ENCODE results near the gene MTCL1. TPM values are rescaled to one million over a fixed set of nuclear protein-coding genes. Genes with fewer than 3 reads are reported as not detected.

MTCL1 gene
- total and polyA plus RNA-seq, 5 experiments from 2014 or later = 0.13 to 0.41 TPM; not detected in 3

GRCh38 chr18:8785855-8786482, 80.6 kb downstream of the MTCL1 start:
- POLR2A ChIA-PET = no interaction called here
- H3K27ac Mint-ChIP-seq = no peak overlapping the region
- no peaks in the 10 kb centered on the region for H3K36me3 Mint-ChIP-seq
- H3K9me3 Mint-ChIP-seq = no peaks in the 10 kb centered on the region
- H3K27me3 Mint-ChIP-seq = peaks cover 0 to 29% (median 5%) of the 10 kb centered on the region in 5 donors
- no peak for ATAC-seq
- no peak overlapping the region for H3K4me3 Mint-ChIP-seq
- peaks cover 4 to 9% (median 8%) of the 10 kb centered on the region in 4 donors for H3K4me1 Mint-ChIP-seq
- DNase-seq = no peak

GRCh38 chr18:8786483-8787370, 81.4 kb downstream of the MTCL1 start:
- Mint-ChIP-seq H3K9me3 (no peaks in the 10 kb centered on the region), H3K4me1 (peaks cover 3 to 9% (median 8%) of the 10 kb centered on the region in 4 donors), H3K4me3 (peak overlapping the region in 2 of 10 donors; percentile 10 to 38), H3K36me3 (no peaks in the 10 kb centered on the region), H3K27me3 (peaks cover 0 to 29% (median 5%) of the 10 kb centered on the region in 5 donors), H3K27ac (no peak overlapping the region)
- POLR2A ChIA-PET = no interaction called here
- ATAC-seq = peak; percentile 38 to 41
- no peak for DNase-seq

- H3K27ac Mint-ChIP-seq = no peak overlapping the region
- POLR2A ChIA-PET = no interaction called here
- H3K9me3 Mint-ChIP-seq = no peaks in the 10 kb centered on the region
- no peak overlapping the region for H3K4me3 Mint-ChIP-seq
- H3K27me3 Mint-ChIP-seq = peaks cover 0 to 29% (median 5%) of the 10 kb centered on the region in 5 donors
- no peaks in the 10 kb centered on the region for H3K36me3 Mint-ChIP-seq
- no peak for DNase-seq
- peaks cover 2 to 9% (median 8%) of the 10 kb centered on the region in 4 donors for H3K4me1 Mint-ChIP-seq
- ATAC-seq = no peak
Observed at GRCh38 chr18:8787371-8787670, 82.0 kb downstream of the MTCL1 start.

GRCh38 chr18:8787794-8788193, 82.4 kb downstream of the MTCL1 start:
- POLR2A ChIA-PET = no interaction called here
- Mint-ChIP-seq H3K4me1 (peaks cover 2 to 9% (median 8%) of the 10 kb centered on the region in 4 donors), H3K27ac (no peak overlapping the region), H3K9me3 (no peaks in the 10 kb centered on the region), H3K27me3 (peaks cover 0 to 29% (median 5%) of the 10 kb centered on the region in 5 donors), H3K4me3 (no peak overlapping the region), H3K36me3 (no peaks in the 10 kb centered on the region)
- ATAC-seq (no peak), DNase-seq (no peak)

GRCh38 chr18:8788503-8789429, 83.4 kb downstream of the MTCL1 start:
- no peaks in the 10 kb centered on the region for H3K36me3 Mint-ChIP-seq
- H3K4me1 Mint-ChIP-seq = peaks cover 2 to 9% (median 8%) of the 10 kb centered on the region in 4 donors
- peaks cover 0 to 29% (median 5%) of the 10 kb centered on the region in 5 donors for H3K27me3 Mint-ChIP-seq
- no peak overlapping the region for H3K27ac Mint-ChIP-seq
- H3K9me3 Mint-ChIP-seq = no peaks in the 10 kb centered on the region
- POLR2A ChIA-PET = no interaction called here
- DNase-seq (no peak), ATAC-seq (no peak)
- H3K4me3 Mint-ChIP-seq = no peak overlapping the region

GRCh38 chr18:8791171-8791651, 85.9 kb downstream of the MTCL1 start:
- no peak for ATAC-seq
- POLR2A ChIA-PET = no interaction called here
- H3K27me3 Mint-ChIP-seq = peaks cover 0 to 29% (median 5%) of the 10 kb centered on the region in 5 donors
- H3K4me3 Mint-ChIP-seq = no peak overlapping the region
- H3K36me3 Mint-ChIP-seq = no peaks in the 10 kb centered on the region
- H3K4me1 Mint-ChIP-seq = peaks cover 8 to 18% (median 15%) of the 10 kb centered on the region in 4 donors
- peak overlapping the region in 1 of 10 donors; percentile 40 for H3K27ac Mint-ChIP-seq
- no peaks in the 10 kb centered on the region for H3K9me3 Mint-ChIP-seq
- no peak for DNase-seq

- peaks cover 0 to 17% (median 3%) of the 10 kb centered on the region in 5 donors for H3K27me3 Mint-ChIP-seq
Observed at GRCh38 chr18:8792688-8793316, 87.4 kb downstream of the MTCL1 start.

GRCh38 chr18:8793445-8794155, 88.2 kb downstream of the MTCL1 start:
- peaks cover 0 to 11% (median 0%) of the 10 kb centered on the region in 5 donors for H3K27me3 Mint-ChIP-seq
- POLR2A ChIA-PET = no interaction called here
- DNase-seq = no peak
- no peak overlapping the region for H3K4me3 Mint-ChIP-seq
- no peak for ATAC-seq
- H3K27ac Mint-ChIP-seq = peak overlapping the region in 1 of 10 donors; percentile 52
- peaks cover 7 to 12% (median 8%) of the 10 kb centered on the region in 4 donors for H3K4me1 Mint-ChIP-seq
- no peaks in the 10 kb centered on the region for H3K9me3 Mint-ChIP-seq
- no peaks in the 10 kb centered on the region for H3K36me3 Mint-ChIP-seq

More at GRCh38 chr18:8792688-8793316, 87.4 kb downstream of the MTCL1 start:
- Mint-ChIP-seq H3K4me1 (peaks cover 7 to 12% (median 8%) of the 10 kb centered on the region in 4 donors), H3K27ac (peak overlapping the region in 1 of 10 donors; percentile 17), H3K36me3 (no peaks in the 10 kb centered on the region), H3K4me3 (no peak overlapping the region), H3K9me3 (no peaks in the 10 kb centered on the region)
- DNase-seq = no peak
- ATAC-seq = no peak
- POLR2A ChIA-PET = no interaction called here

GRCh38 chr18:8794156-8794933, 89.0 kb downstream of the MTCL1 start:
- Mint-ChIP-seq H3K27me3 (peaks cover 0 to 5% (median 0%) of the 10 kb centered on the region in 5 donors), H3K4me3 (no peak overlapping the region), H3K27ac (no peak overlapping the region), H3K4me1 (peaks cover 7 to 12% (median 8%) of the 10 kb centered on the region in 4 donors), H3K36me3 (no peaks in the 10 kb centered on the region), H3K9me3 (no peaks in the 10 kb centered on the region)
- DNase-seq = no peak
- POLR2A ChIA-PET = interaction anchor here (1.0 kb wide), 1 partner anchor 89 kb away, joined by 3 read pairs; the partner anchor contains the start of gene MTCL1
- ATAC-seq = no peak

- no peak overlapping the region for H3K27ac Mint-ChIP-seq
- H3K27me3 Mint-ChIP-seq = peaks cover 0 to 3% (median 0%) of the 10 kb centered on the region in 5 donors
- no peaks in the 10 kb centered on the region for H3K9me3 Mint-ChIP-seq
- no peaks in the 10 kb centered on the region for H3K36me3 Mint-ChIP-seq
- no peak overlapping the region for H3K4me3 Mint-ChIP-seq
- DNase-seq (no peak), ATAC-seq (no peak)
- POLR2A ChIA-PET = interaction anchor here (1.0 kb wide), 1 partner anchor 89 kb away, joined by 3 read pairs; the partner anchor contains the start of gene MTCL1
- H3K4me1 Mint-ChIP-seq = peaks cover 7 to 12% (median 8%) of the 10 kb centered on the region in 4 donors
Observed at GRCh38 chr18:8794934-8795280, 89.6 kb downstream of the MTCL1 start.
